ENCODE results near the gene ATG7. TPM values are rescaled to one million over a fixed set of nuclear protein-coding genes. Genes with fewer than 3 reads are reported as not detected.

ATG7 gene, protein sequence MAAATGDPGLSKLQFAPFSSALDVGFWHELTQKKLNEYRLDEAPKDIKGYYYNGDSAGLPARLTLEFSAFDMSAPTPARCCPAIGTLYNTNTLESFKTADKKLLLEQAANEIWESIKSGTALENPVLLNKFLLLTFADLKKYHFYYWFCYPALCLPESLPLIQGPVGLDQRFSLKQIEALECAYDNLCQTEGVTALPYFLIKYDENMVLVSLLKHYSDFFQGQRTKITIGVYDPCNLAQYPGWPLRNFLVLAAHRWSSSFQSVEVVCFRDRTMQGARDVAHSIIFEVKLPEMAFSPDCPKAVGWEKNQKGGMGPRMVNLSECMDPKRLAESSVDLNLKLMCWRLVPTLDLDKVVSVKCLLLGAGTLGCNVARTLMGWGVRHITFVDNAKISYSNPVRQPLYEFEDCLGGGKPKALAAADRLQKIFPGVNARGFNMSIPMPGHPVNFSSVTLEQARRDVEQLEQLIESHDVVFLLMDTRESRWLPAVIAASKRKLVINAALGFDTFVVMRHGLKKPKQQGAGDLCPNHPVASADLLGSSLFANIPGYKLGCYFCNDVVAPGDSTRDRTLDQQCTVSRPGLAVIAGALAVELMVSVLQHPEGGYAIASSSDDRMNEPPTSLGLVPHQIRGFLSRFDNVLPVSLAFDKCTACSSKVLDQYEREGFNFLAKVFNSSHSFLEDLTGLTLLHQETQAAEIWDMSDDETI
- total RNA-seq (20.8 and 38.6 TPM in 2 replicates), polyA plus RNA-seq (18.4 and 29.0 TPM in 2 replicates)

DNA sequence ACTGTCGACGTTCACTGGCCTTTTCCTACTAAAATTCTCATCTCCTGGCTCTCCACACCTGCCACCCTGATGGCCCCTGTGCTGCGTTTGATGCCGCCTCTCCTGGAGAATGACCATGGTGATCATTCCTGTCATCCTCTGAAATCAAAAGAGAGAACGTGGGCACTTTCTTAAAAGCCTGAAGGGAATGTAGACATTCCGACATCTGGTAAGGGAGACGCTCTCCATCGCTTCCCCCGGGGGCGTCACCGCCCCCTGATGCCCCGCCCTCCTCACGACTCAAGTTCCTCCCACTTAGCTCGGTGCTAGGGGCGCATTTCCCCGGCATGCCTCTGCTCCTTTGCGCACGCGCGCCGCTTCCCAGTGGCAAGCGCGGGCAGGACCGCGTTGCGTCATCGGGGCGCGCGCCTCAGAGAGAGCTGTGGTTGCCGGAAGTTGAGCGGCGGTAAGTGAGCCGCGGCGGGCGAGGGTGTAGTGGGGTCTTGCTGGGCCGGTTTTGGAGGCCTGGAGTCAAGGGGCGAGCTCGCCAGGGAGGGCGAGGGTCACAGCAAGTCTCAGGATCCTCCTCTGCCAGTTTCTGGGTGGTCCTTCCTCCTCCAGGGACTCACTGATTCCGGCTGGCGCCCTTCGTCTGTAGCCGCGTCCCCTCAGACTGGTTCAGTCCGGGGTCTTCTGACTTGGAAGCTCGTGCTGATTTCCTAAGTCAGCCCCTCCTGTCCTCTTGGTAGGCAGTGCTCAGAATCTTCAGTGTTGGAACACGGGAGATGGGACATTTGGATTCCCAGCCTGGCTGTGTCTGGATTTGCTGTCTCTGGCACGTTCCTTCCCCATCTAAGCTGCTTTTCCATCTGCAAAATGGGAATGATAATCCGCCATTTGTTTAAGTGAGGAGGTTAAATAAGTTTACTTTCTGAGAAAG is at the start of gene ATG7:
Gene ATG7 (plus strand): TSS at position 412 of the 919 bp plus-strand sequence. CDS start 26,299 bp downstream, outside the sequence.
- H3K27me3 ChIP-seq = no peaks in the 10 kb centered on the region
- TF ChIP-seq EZH2 (IDR thresholded peaks at IDR 0.05; ENCODE audit: borderline replicate concordance) = no peak
- TF ChIP-seq, protein P1, sequence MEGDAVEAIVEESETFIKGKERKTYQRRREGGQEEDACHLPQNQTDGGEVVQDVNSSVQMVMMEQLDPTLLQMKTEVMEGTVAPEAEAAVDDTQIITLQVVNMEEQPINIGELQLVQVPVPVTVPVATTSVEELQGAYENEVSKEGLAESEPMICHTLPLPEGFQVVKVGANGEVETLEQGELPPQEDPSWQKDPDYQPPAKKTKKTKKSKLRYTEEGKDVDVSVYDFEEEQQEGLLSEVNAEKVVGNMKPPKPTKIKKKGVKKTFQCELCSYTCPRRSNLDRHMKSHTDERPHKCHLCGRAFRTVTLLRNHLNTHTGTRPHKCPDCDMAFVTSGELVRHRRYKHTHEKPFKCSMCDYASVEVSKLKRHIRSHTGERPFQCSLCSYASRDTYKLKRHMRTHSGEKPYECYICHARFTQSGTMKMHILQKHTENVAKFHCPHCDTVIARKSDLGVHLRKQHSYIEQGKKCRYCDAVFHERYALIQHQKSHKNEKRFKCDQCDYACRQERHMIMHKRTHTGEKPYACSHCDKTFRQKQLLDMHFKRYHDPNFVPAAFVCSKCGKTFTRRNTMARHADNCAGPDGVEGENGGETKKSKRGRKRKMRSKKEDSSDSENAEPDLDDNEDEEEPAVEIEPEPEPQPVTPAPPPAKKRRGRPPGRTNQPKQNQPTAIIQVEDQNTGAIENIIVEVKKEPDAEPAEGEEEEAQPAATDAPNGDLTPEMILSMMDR (IDR thresholded peaks at IDR 0.05; ENCODE audit: poor library complexity) = no peak
- no peaks in the 10 kb centered on the region for H4K20me1 ChIP-seq (ENCODE audit: insufficient read depth, poor library complexity, severe bottlenecking)
- 4% methylated on average over 43 of the region's 51 CpGs for WGBS (ENCODE audit: low lambda C conversion rate, missing lambda C conversion rate)
- peak within 1 kb of the TSS; percentile 75 for H3K4me3 ChIP-seq
- no peaks in the 10 kb centered on the region for H3K36me3 ChIP-seq (replicated peaks; ENCODE audit: insufficient read depth, low read depth)
- DNase-seq (ENCODE audit: low spot score) = peak; percentile 99
- peak within 1 kb of the TSS; percentile 83 for H3K4me2 ChIP-seq
- H2AFZ ChIP-seq = peak within 1 kb of the TSS; percentile 65
- peaks cover 8% of the 10 kb centered on the region for H3K4me1 ChIP-seq (ENCODE audit: insufficient read depth)
- H3K9me3 ChIP-seq (ENCODE audit: low read depth) = no peaks in the 10 kb centered on the region
- peak within 1 kb of the TSS; percentile 75 for H3K27ac ChIP-seq
- H3K9me2 ChIP-seq (replicated peaks; ENCODE audit: insufficient read depth) = no peaks in the 10 kb centered on the region
- H3K79me2 ChIP-seq = peaks cover 34% of the 10 kb centered on the region

DNA sequence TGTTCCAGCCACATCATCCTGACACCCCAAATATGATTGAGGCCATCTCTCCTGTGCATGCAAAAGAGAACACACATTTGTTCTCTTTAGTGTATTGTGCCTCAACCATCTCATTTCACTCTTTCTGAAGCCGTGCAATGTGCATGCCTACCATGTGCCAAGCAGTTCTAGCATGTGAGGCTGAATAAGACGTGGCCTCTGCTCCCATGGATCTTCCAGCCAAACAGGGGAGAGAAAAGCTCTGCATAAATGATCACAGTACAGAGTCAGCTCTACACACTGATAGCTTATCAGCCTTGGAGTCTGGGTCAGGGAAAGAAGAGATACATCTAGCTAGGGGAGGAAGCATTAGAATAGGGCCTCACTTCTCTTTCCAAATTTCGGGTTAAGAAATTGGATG is 48.2 kb upstream of the ATG7 start:
- no peak for TF ChIP-seq EZH2phosphoT487 (IDR thresholded peaks at IDR 0.05; ENCODE audit: low read depth, severe bottlenecking, unreplicated experiment)
- TF ChIP-seq, protein P1 (IDR thresholded peaks at IDR 0.05; ENCODE audit: poor library complexity) = no peak
- no peak for TF ChIP-seq EZH2 (IDR thresholded peaks at IDR 0.05; ENCODE audit: borderline replicate concordance)
- no peaks in the 10 kb centered on the region for H3K27me3 ChIP-seq
- no peaks in the 10 kb centered on the region for H3K4me1 ChIP-seq (ENCODE audit: insufficient read depth)
- H4K20me1 ChIP-seq (ENCODE audit: insufficient read depth, poor library complexity, severe bottlenecking) = no peaks in the 10 kb centered on the region
- no peaks in the 10 kb centered on the region for H3K9me2 ChIP-seq (replicated peaks; ENCODE audit: insufficient read depth)
- WGBS (ENCODE audit: low lambda C conversion rate, missing lambda C conversion rate) = 88% methylated on average over 3 of the region's 3 CpGs
- no peak overlapping the region for H3K27ac ChIP-seq
- no peak overlapping the region for H2AFZ ChIP-seq
- no peaks in the 10 kb centered on the region for H3K36me3 ChIP-seq (replicated peaks; ENCODE audit: insufficient read depth, low read depth)
- H3K4me2 ChIP-seq = no peak overlapping the region
- H3K4me3 ChIP-seq = no peak overlapping the region
- DNase-seq (ENCODE audit: low spot score) = no peak
- H3K79me2 ChIP-seq = no peaks in the 10 kb centered on the region
- H3K9me3 ChIP-seq (ENCODE audit: low read depth) = no peaks in the 10 kb centered on the region

GRCh38 chr3:11224870-11225229 is 47.3 kb upstream of the ATG7 start:
- no peak overlapping the region for H3K4me2 ChIP-seq
- no peaks in the 10 kb centered on the region for H3K36me3 ChIP-seq (replicated peaks; ENCODE audit: insufficient read depth, low read depth)
- WGBS (ENCODE audit: low lambda C conversion rate, missing lambda C conversion rate) = 93% methylated on average over 3 of the region's 3 CpGs
- H3K27ac ChIP-seq = peak overlapping the region; percentile 61
- no peaks in the 10 kb centered on the region for H4K20me1 ChIP-seq (ENCODE audit: insufficient read depth, poor library complexity, severe bottlenecking)
- no peaks in the 10 kb centered on the region for H3K4me1 ChIP-seq (ENCODE audit: insufficient read depth)
- H3K9me3 ChIP-seq (ENCODE audit: low read depth) = no peaks in the 10 kb centered on the region
- H3K4me3 ChIP-seq = no peak overlapping the region
- no peaks in the 10 kb centered on the region for H3K27me3 ChIP-seq
- no peaks in the 10 kb centered on the region for H3K79me2 ChIP-seq
- no peaks in the 10 kb centered on the region for H3K9me2 ChIP-seq (replicated peaks; ENCODE audit: insufficient read depth)
- TF ChIP-seq, protein P1 (IDR thresholded peaks at IDR 0.05; ENCODE audit: poor library complexity) = no peak
- TF ChIP-seq EZH2phosphoT487 (IDR thresholded peaks at IDR 0.05; ENCODE audit: low read depth, severe bottlenecking, unreplicated experiment) (no peak), EZH2 (IDR thresholded peaks at IDR 0.05; ENCODE audit: borderline replicate concordance) (no peak)
- H2AFZ ChIP-seq = no peak overlapping the region
- DNase-seq (ENCODE audit: low spot score) = no peak

Measured in hepatocyte (in vitro differentiated cells).